GM23338 (cell line): ENCODE measurements around the gene ANO5. TPM values are rescaled to one million over a fixed set of nuclear protein-coding genes. Genes with fewer than 3 reads are reported as not detected.

Experiments
- ATAC-seq: fragments of 200-7000 bp; cut with Tn5 transposase; 3 replicates; pipeline ENCODE4 v1.9.1; 2020
- DNase-seq: peaks from one replicate; pipeline ENCODE4 v3.0.0-alpha.2; 2015; ENCODE audit warnings: low spot score
- H2AFZ ChIP-seq: fragments of 200-600 bp; sonication (generic); 2 replicates; pipeline ENCODE4 v1.8.0; 2016; ENCODE audit warnings: antibody characterized with exemption, mild to moderate bottlenecking, moderate library complexity
- H3F3A ChIP-seq: fragments of 200-600 bp; sonication (generic); replicated peaks from 2 replicates; pipeline ENCODE4 v1.8.0; 2017; ENCODE audit warnings: antibody characterized with exemption, mixed run types, low read depth
- H3K27ac ChIP-seq: fragments of 200-600 bp; sonication (generic); 2 replicates; pipeline ENCODE4 v1.6.1; 2016; ENCODE audit warnings: low read depth
- H3K27me3 ChIP-seq: fragments of 200-600 bp; sonication (generic); 2 replicates; pipeline ENCODE4 v1.8.0; 2016; ENCODE audit warnings: mild to moderate bottlenecking, mixed run types, moderate library complexity; ENCODE audit not compliant: insufficient read depth
- H3K36me3 ChIP-seq: fragments of 200-600 bp; sonication (generic); 2 replicates; pipeline ENCODE4 v1.8.0; 2016; ENCODE audit warnings: mild to moderate bottlenecking; ENCODE audit not compliant: insufficient read depth
- H3K4me1 ChIP-seq: fragments of 200-600 bp; sonication (generic); 2 replicates; pipeline ENCODE4 v1.8.0; 2016; ENCODE audit warnings: mild to moderate bottlenecking, moderate library complexity; ENCODE audit not compliant: insufficient read depth
- H3K4me2 ChIP-seq: fragments of 200-600 bp; sonication (generic); 2 replicates; pipeline ENCODE4 v1.7.1; 2017; ENCODE audit warnings: mixed run types
- H3K4me3 ChIP-seq: fragments of 200-600 bp; sonication (generic); 2 replicates; pipeline ENCODE4 v1.6.1; 2016; ENCODE audit warnings: mixed run types
- H3K79me2 ChIP-seq: fragments of 200-600 bp; sonication (generic); replicated peaks from 2 replicates; pipeline ENCODE4 v1.8.0; 2017; ENCODE audit warnings: mild to moderate bottlenecking; ENCODE audit not compliant: insufficient read depth
- H3K9me2 ChIP-seq: fragments of 200-600 bp; sonication (generic); 2 replicates; pipeline ENCODE4 v1.8.0; 2017; ENCODE audit not compliant: insufficient read depth
- H4K20me1 ChIP-seq: fragments of 200-600 bp; sonication (generic); replicated peaks from 2 replicates; pipeline ENCODE4 v1.8.0; 2017; ENCODE audit warnings: mild to moderate bottlenecking; ENCODE audit not compliant: insufficient read depth
- H3K27ac Mint-ChIP-seq: 2 replicates; pipeline ENCODE4 v1.8.0; 2020; ENCODE audit warnings: inconsistent platforms, mild to moderate bottlenecking, moderate library complexity, mixed read lengths
- H3K27me3 Mint-ChIP-seq: 3 replicates; pipeline ENCODE4 v1.8.0; 2022; ENCODE audit warnings: low read depth, mild to moderate bottlenecking, moderate library complexity, mixed read lengths, inconsistent platforms; ENCODE audit not compliant: insufficient read depth, poor library complexity
- H3K36me3 Mint-ChIP-seq: 3 replicates; pipeline ENCODE4 v1.8.0; 2021; ENCODE audit warnings: low read depth, mild to moderate bottlenecking, inconsistent platforms, moderate library complexity, mixed read lengths
- H3K4me1 Mint-ChIP-seq: 3 replicates; pipeline ENCODE4 v1.8.0; 2020; ENCODE audit warnings: mild to moderate bottlenecking, inconsistent platforms, mixed read lengths
- H3K4me3 Mint-ChIP-seq: 3 replicates; pipeline ENCODE4 v1.8.0; 2021; ENCODE audit warnings: moderate library complexity, mild to moderate bottlenecking, inconsistent platforms, mixed read lengths
- H3K9me3 Mint-ChIP-seq: 3 replicates; pipeline ENCODE4 v1.8.0; 2020; ENCODE audit warnings: moderate library complexity, mild to moderate bottlenecking, inconsistent platforms, mixed read lengths
- CREB1 ChIP-seq: fragments of 250-450 bp; sonication (Bioruptor Pico); IDR thresholded peaks from 2 replicates; pipeline ENCODE4 v1.5.0; 2020; ENCODE audit warnings: low read depth, mild to moderate bottlenecking, moderate library complexity
- CTCF ChIP-seq, 2 experiments: fragments of 200-600 bp in 1 of 2; sonication (generic) in 1 of 2; conservative IDR thresholded peaks; 2 replicates each; pipeline versions ENCODE4 v1.5.1 to v1.6.1; 2016 to 2017; ENCODE audit warnings: antibody characterized with exemption in 2 of 2, low read depth in 2 of 2, mild to moderate bottlenecking in 2 of 2, moderate library complexity in 1 of 2
- ETS1 ChIP-seq: IDR thresholded peaks from 2 replicates; pipeline ENCODE4 v1.6.1; 2016; ENCODE audit warnings: antibody characterized with exemption
- EZH2 ChIP-seq: fragments of 200-600 bp; sonication (generic); IDR thresholded peaks from one replicate; pipeline ENCODE4 v1.8.0; 2017; ENCODE audit warnings: antibody characterized with exemption, mild to moderate bottlenecking, low read depth; ENCODE audit not compliant: unreplicated experiment
- EZH2phosphoT487 ChIP-seq: fragments of 200-600 bp; sonication (generic); IDR thresholded peaks from one replicate; pipeline ENCODE4 v1.8.1; 2018; ENCODE audit warnings: antibody characterized with exemption; ENCODE audit not compliant: unreplicated experiment
- JUNB ChIP-seq: IDR thresholded peaks from one replicate; pipeline ENCODE4 v1.6.1; 2016; ENCODE audit warnings: antibody characterized with exemption; ENCODE audit not compliant: unreplicated experiment
- NANOG ChIP-seq: IDR thresholded peaks from 2 replicates; pipeline ENCODE4 v1.6.1; 2016; ENCODE audit warnings: antibody characterized with exemption, borderline replicate concordance
- POLR2AphosphoS5 ChIP-seq: IDR thresholded peaks from 2 replicates; pipeline ENCODE4 v1.6.1; 2016; ENCODE audit warnings: antibody characterized with exemption, low read depth
- ZNF114 ChIP-seq: fragments of 250-450 bp; sonication (Bioruptor Pico); IDR thresholded peaks from 2 replicates; pipeline ENCODE4 v1.5.0; 2020; ENCODE audit warnings: mild to moderate bottlenecking, moderate library complexity
- polyA plus RNA-seq: library from polyadenylated mRNA; unstranded; fragments of >200 nt; fragmentation: Nextera tagmentation; extraction: Ambion mirVana; gene quantifications from 2 replicates; pipeline ENCODE4 v1.2.1, GENCODE V29; 2016
- total RNA-seq: library from RNA; depleted of rRNA; stranded (reverse); fragments of >200 nt; shearing (Covaris generic); gene quantifications from 2 replicates; pipeline ENCODE4 v1.2.3, GENCODE V29; 2014

Gene ANO5
- total and polyA plus RNA-seq, 2 experiments from 2014 or later: 1.8 to 8.3 TPM

- Mint-ChIP-seq H3K4me1 (no peaks in the 10 kb centered on the region), H3K27me3 (no peaks in the 10 kb centered on the region), H3K27ac (no peak overlapping the region), H3K9me3 (no peaks in the 10 kb centered on the region), H3K4me3 (no peak overlapping the region), H3K36me3 (no peaks in the 10 kb centered on the region)
- no peak overlapping the region for H3K4me3 ChIP-seq
- H3K9me2 ChIP-seq: no peaks in the 10 kb centered on the region
- H3K27me3 ChIP-seq: no peaks in the 10 kb centered on the region
- H3K79me2 ChIP-seq: no peaks in the 10 kb centered on the region
- peak; percentile 76 for DNase-seq
- peak; percentile 59 to 76 for TF ChIP-seq CTCF (conservative IDR thresholded peaks at IDR 0.05; ENCODE audit: low read depth in 2 of 2)
- TF ChIP-seq EZH2phosphoT487: no peak
- TF ChIP-seq JUNB: no peak
- H4K20me1 ChIP-seq: no peaks in the 10 kb centered on the region
- no peaks in the 10 kb centered on the region for H3K36me3 ChIP-seq
- H3K4me2 ChIP-seq: no peak overlapping the region
- no peaks in the 10 kb centered on the region for H3F3A ChIP-seq
- no peak; the same call in 2 of the 3 replicates for ATAC-seq
- H3K27ac ChIP-seq: no peak overlapping the region
- no peaks in the 10 kb centered on the region for H3K4me1 ChIP-seq
- no peak overlapping the region for H2AFZ ChIP-seq
Measured at GRCh38 chr11:22304337-22304961, 111.6 kb downstream of the ANO5 start.

- no peak for TF ChIP-seq CREB1 (CRISPR knock-in tag)
- no peak for TF ChIP-seq EZH2
- TF ChIP-seq ZNF114 (CRISPR knock-in tag): no peak
- no peak for TF ChIP-seq ETS1
- TF ChIP-seq NANOG: no peak
- TF ChIP-seq CTCF (conservative IDR thresholded peaks at IDR 0.05; ENCODE audit: low read depth in 2 of 2): no peak
- no peak for TF ChIP-seq POLR2AphosphoS5
- Mint-ChIP-seq H3K27me3 (peaks cover 3% of the 10 kb centered on the region), H3K36me3 (no peaks in the 10 kb centered on the region), H3K27ac (no peak overlapping the region), H3K4me3 (no peak overlapping the region), H3K4me1 (peaks cover 3% of the 10 kb centered on the region; the same call in 1 of the 3 replicates), H3K9me3 (no peaks in the 10 kb centered on the region)
- Histone ChIP-seq H3K9me2 (no peaks in the 10 kb centered on the region), H3K27ac (no peak overlapping the region), H3K79me2 (no peaks in the 10 kb centered on the region), H3K4me3 (no peak overlapping the region), H2AFZ (no peak overlapping the region), H3K4me1 (no peaks in the 10 kb centered on the region), H4K20me1 (no peaks in the 10 kb centered on the region), H3F3A (no peaks in the 10 kb centered on the region), H3K4me2 (no peak overlapping the region), H3K36me3 (no peaks in the 10 kb centered on the region), H3K27me3 (no peaks in the 10 kb centered on the region)
- no peak for DNase-seq
- ATAC-seq: no peak
Measured at GRCh38 chr11:22317656-22318055, 124.8 kb downstream of the ANO5 start.
